Sigmoid colon (tissue), 7 donors: ENCODE results near the gene ZMYND19. TPM values are rescaled to one million over a fixed set of nuclear protein-coding genes. Genes with fewer than 3 reads are reported as not detected.

Experiments
- DNase-seq: peaks from one replicate; pipeline ENCODE4 v3.0.0-alpha.2; 2019
- H3K27ac ChIP-seq, 4 donors: fragments of 200-600 bp; sonication (generic); one replicate each; pipeline ENCODE4 v1.5.1; 2016 to 2019; ENCODE audit warnings: mild to moderate bottlenecking in 1 of 4
- H3K27me3 ChIP-seq, 3 donors: fragments of 200-600 bp; sonication (generic); one replicate each; pipeline ENCODE4 v1.5.1; 2019; ENCODE audit warnings: mild to moderate bottlenecking in 1 of 3
- H3K36me3 ChIP-seq, 4 donors: fragments of 200-600 bp; sonication (generic); one replicate each; pipeline ENCODE4 v1.5.1; 2016 to 2019
- H3K4me1 ChIP-seq, 4 donors: fragments of 200-600 bp; sonication (generic); one replicate each; pipeline ENCODE4 v1.5.1; 2017 to 2019
- H3K4me3 ChIP-seq, 4 donors: fragments of 200-600 bp; sonication (generic); one replicate each; pipeline ENCODE4 v1.5.1; 2017 to 2019; ENCODE audit warnings: mild to moderate bottlenecking in 2 of 4, moderate library complexity in 1 of 4
- H3K9me3 ChIP-seq, 4 donors: fragments of 200-600 bp in 3 of 4; sonication (generic) in 3 of 4; one replicate each; pipeline versions ENCODE4 v1.5.1 to v1.6.1; 2013 to 2019
- EP300 ChIP-seq, 4 donors: sonication (generic); formaldehyde crosslinking; IDR thresholded peaks; one replicate each; pipeline ENCODE4 v1.6.1; 2017; ENCODE audit warnings: antibody characterized with exemption in 4 of 4
- POLR2A ChIP-seq, 2 donors: fragments of 450-650 bp; IDR thresholded peaks; one replicate each; pipeline ENCODE4 v1.6.1; 2016; ENCODE audit warnings: antibody characterized with exemption in 2 of 2, mild to moderate bottlenecking in 2 of 2, moderate library complexity in 2 of 2
- POLR2AphosphoS5 ChIP-seq, 4 donors: sonication (generic); formaldehyde crosslinking; IDR thresholded peaks; one replicate each; pipeline ENCODE4 v1.6.1; 2017; ENCODE audit warnings: antibody characterized with exemption in 4 of 4
- WGBS, 2 donors: extraction: QIAGEN DNeasy Blood & Tissue Kit; methylation state at CpG; one replicate each; pipeline ENCODE4 v1.1.7; 2013; 5-methylcytosine and 5-hydroxymethylcytosine counted together
- intact Hi-C: fragments of 100-400 bp; cut with DNase I; formaldehyde crosslinking; loops from one replicate; pipeline ENCODE4 v1.15.1; 2023
- polyA plus RNA-seq, 3 donors: library from polyadenylated mRNA; stranded (reverse); fragments of 200-250 nt; gene quantifications; one replicate each; pipeline ENCODE4 v1.2.3, GENCODE V29; 2013
- total RNA-seq, 4 donors: library from RNA; depleted of rRNA; stranded (reverse); fragments of >200 nt; gene quantifications; one replicate each; pipeline ENCODE4 v1.1.0, GENCODE V29; 2016
- TF ChIP-seq, protein P1 (sequence below), 4 experiments: fragments of 450-650 bp in 3 of 4; fragments of 200-600 bp in 1 of 4; IDR thresholded peaks; one replicate each; pipeline ENCODE4 v1.5.1; 2016 to 2019; ENCODE audit warnings: antibody characterized with exemption in 4 of 4, mild to moderate bottlenecking in 3 of 4, moderate library complexity in 2 of 4
- donor health status: healthy with polysubstance abuse.
- donor health status: Bipolar disorder and iron deficiency.
- donor health status: healthy.

The ZMYND19 gene
- total RNA-seq: 10 to 100 TPM in 2 of 4 donors, 1 to 10 TPM in 2; 7.2 to 13.0 (median 10.0) TPM
- 10 to 100 TPM in 1 of 3 donors, 1 to 10 TPM in 2; 5.4 to 17.8 (median 9.0) TPM for polyA plus RNA-seq

DNA sequence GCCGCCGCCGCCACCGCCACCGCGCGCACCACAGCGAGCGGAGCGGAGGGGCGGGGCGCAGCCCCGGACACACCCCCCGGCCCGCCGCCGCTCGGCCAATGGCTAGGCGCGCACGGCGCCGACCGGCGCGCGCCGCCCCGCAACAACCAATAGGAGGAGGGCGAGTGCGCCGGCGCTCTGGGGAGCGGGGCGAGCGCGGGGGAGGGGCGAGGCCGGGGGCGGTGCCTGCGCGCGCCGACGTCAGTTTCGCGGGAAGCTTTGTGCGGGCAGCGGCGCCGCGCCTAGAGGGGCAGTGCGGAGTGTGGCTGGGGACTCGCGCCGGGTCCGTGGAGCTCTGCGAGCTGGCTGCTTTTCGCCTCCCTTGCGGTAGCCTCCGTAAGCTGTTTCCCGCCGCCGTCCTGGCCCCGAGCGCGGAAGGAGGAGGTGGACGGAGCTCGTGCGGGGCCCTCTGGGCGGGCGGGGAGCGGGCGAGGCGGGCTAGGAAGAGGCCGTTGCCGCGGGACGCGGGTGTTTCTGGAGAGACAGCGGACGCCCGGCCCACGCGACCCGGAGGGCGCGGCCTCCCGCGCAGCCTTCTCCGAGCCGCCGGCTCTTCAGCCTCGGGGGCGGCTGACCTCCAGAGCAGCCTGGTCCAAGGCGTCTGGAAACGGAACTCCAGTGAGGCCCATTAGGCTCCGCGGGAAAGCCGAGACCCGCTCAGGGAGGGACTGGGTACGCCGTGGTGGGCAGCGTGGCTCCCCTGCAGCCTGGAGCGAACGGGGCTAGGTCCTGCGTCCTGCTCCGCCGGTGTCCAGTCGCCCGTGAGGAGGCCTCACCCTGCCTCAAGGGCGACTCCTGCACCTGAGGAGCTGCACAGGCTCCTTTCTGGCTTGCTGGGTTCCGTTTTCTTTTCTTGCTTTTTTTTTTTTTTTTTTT, at the start of gene ZMYND19:
TSS of gene ZMYND19 (minus strand) at position 44 of the 915 bp plus-strand sequence. CDS start 249 bp downstream, outside the sequence.
- Histone ChIP-seq H3K27me3 (no peaks in the 10 kb centered on the region), H3K9me3 (no peaks in the 10 kb centered on the region), H3K27ac (peak within 1 kb of the TSS; percentile 53 to 80 (median 77)), H3K4me1 (peaks cover 0 to 27% (median 22%) of the 10 kb centered on the region in 4 donors), H3K4me3 (peak within 1 kb of the TSS; percentile 64 to 84 (median 76)), H3K36me3 (peaks cover 5 to 26% (median 19%) of the 10 kb centered on the region in 4 donors)
- DNase-seq: peak; percentile 94
- WGBS, 2 donors: 1% methylated on average over 113 of the region's 113 CpGs
- intact Hi-C loops: loop anchor here (1.0 kb wide), 1 partner anchor 15 kb away; the partner anchor contains the start of gene ARRDC1
- TF ChIP-seq POLR2AphosphoS5 (IDR thresholded peaks at IDR 0.05) (peak in 1 of 4 donors; percentile 31), EP300 (IDR thresholded peaks at IDR 0.05) (no peak)

DNA sequence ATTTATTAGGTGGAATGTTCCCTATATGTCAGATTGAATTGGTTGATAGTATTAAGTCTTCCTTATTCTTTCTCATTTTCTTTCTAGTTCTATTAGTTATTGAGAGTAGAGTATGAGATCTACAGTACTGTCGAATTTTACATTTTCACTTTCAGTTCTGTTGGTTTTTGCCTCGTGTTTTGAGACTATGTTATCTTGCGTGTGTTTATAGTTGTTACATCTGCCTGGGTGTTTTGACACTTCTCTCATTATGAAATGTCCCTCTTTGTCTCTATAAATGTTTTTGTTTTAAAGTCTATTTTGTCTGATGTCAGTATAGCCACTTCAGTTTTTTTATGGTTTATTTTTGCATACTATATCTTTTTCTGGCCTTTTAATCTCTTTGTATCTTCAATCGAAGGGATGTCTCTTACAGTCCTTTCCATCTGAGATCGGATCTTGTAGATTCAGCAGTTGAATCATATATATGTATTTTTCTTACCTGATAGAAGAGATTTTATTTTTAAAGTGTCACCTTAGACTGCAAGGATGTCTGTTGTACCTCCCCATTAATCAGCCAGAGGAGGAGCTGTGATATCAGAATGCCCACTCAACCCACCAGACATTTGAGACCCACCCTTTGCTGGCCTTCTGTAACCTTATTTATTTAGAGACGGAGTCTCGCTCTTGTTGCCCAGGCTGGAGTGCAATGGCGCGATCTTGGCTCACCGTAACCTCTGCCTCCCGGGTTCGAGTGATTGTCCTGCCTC, 49.2 kb upstream of the ZMYND19 start:
- no peaks in the 10 kb centered on the region for H3K9me3 ChIP-seq
- TF ChIP-seq POLR2A (IDR thresholded peaks at IDR 0.05) (no peak), POLR2AphosphoS5 (IDR thresholded peaks at IDR 0.05) (no peak), EP300 (IDR thresholded peaks at IDR 0.05) (no peak)
- TF ChIP-seq, protein P1, sequence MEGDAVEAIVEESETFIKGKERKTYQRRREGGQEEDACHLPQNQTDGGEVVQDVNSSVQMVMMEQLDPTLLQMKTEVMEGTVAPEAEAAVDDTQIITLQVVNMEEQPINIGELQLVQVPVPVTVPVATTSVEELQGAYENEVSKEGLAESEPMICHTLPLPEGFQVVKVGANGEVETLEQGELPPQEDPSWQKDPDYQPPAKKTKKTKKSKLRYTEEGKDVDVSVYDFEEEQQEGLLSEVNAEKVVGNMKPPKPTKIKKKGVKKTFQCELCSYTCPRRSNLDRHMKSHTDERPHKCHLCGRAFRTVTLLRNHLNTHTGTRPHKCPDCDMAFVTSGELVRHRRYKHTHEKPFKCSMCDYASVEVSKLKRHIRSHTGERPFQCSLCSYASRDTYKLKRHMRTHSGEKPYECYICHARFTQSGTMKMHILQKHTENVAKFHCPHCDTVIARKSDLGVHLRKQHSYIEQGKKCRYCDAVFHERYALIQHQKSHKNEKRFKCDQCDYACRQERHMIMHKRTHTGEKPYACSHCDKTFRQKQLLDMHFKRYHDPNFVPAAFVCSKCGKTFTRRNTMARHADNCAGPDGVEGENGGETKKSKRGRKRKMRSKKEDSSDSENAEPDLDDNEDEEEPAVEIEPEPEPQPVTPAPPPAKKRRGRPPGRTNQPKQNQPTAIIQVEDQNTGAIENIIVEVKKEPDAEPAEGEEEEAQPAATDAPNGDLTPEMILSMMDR (IDR thresholded peaks at IDR 0.05): no peak
- peaks cover 0 to 17% (median 10%) of the 10 kb centered on the region in 4 donors for H3K4me1 ChIP-seq
- no peaks in the 10 kb centered on the region for H3K27me3 ChIP-seq
- H3K27ac ChIP-seq: peak overlapping the region in 1 of 4 donors; percentile 25
- intact Hi-C loops: no loop called here
- WGBS, 2 donors: 63 to 73% methylated on average over 12 of the region's 12 CpGs
- peak overlapping the region in 1 of 4 donors; percentile 1 for H3K4me3 ChIP-seq
- peaks cover 0 to 8% (median 0%) of the 10 kb centered on the region in 4 donors for H3K36me3 ChIP-seq
- DNase-seq: no peak

DNA sequence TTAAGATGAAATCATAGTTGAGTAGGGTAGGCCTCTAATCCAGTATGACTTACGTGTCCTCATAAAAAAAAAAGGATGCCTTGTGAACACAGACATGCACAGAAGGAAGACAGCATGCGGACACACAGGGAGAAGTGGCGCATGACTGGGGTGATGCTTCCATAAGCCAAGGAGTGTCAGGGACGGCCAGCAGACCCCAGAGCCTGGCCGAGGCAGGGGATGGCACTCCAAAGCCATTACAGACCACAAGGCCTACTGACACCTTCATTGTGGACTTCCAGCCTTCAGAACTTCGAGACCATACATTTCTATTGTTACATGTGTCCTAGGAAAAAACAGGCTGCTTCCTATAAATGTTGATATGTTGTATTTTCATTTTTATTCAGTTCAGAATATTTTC, 48.4 kb upstream of the ZMYND19 start:
- WGBS, 2 donors: 92 to 93% methylated on average over 6 of the region's 6 CpGs
- Histone ChIP-seq H3K4me3 (no peak overlapping the region), H3K4me1 (peaks cover 0 to 17% (median 10%) of the 10 kb centered on the region in 4 donors), H3K36me3 (peaks cover 0 to 4% (median 0%) of the 10 kb centered on the region in 4 donors), H3K27ac (no peak overlapping the region), H3K27me3 (no peaks in the 10 kb centered on the region), H3K9me3 (no peaks in the 10 kb centered on the region)
- DNase-seq: no peak
- intact Hi-C loops: no loop called here
- no peak for TF ChIP-seq POLR2AphosphoS5 (IDR thresholded peaks at IDR 0.05)
- TF ChIP-seq, protein P1 (IDR thresholded peaks at IDR 0.05): no peak
- TF ChIP-seq POLR2A (IDR thresholded peaks at IDR 0.05): no peak
- TF ChIP-seq EP300 (IDR thresholded peaks at IDR 0.05): no peak

DNA sequence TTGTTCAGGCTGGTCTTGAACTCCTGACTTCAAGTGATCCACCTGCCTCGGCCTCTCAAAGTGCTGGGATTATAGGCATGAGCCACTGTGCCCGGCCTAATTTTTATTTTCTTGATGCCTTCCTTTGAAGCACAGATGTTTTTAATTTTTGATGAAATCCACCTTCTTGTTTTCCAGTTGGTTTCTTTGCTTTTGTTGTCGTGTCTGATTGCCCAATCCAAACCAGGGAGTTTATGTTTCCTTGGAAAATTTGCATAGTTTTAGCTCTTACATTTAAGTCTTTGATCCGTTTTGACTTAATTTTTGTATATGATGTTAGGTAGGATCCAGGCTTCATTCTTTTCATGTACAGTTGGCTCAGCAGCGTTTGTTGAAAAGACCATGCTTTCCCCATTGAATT, 43.7 kb upstream of the ZMYND19 start:
- Histone ChIP-seq H3K9me3 (no peaks in the 10 kb centered on the region), H3K27ac (no peak overlapping the region), H3K27me3 (no peaks in the 10 kb centered on the region), H3K4me3 (no peak overlapping the region), H3K4me1 (peaks cover 0 to 42% (median 40%) of the 10 kb centered on the region in 4 donors), H3K36me3 (no peaks in the 10 kb centered on the region)
- intact Hi-C loops: no loop called here
- 82 to 90% methylated on average over 5 of the region's 5 CpGs for WGBS, 2 donors
- no peak for DNase-seq
- TF ChIP-seq, protein P1 (IDR thresholded peaks at IDR 0.05): no peak
- no peak for TF ChIP-seq EP300 (IDR thresholded peaks at IDR 0.05)
- no peak for TF ChIP-seq POLR2AphosphoS5 (IDR thresholded peaks at IDR 0.05)
- no peak for TF ChIP-seq POLR2A (IDR thresholded peaks at IDR 0.05)
